ENCODE measurements around the gene CRNN. TPM values are rescaled to one million over a fixed set of nuclear protein-coding genes. Genes with fewer than 3 reads are reported as not detected.

The CRNN gene
- total RNA-seq (not detected), polyA plus RNA-seq (1 to 10 TPM in 2 of 3 donors, not detected in 1; 1.0 to 2.1 TPM)
- long read RNA-seq, donor 1 = 0 reads
- long read RNA-seq, donor 2 = 0 reads
- long read RNA-seq, donor 3 = 0 reads
- long read RNA-seq, donor 4 = 0 reads
- long read RNA-seq, donor 5 = 0 reads
- long read RNA-seq, donor 6 = 0 reads
- long read RNA-seq, donor 7 = 0 reads
- long read RNA-seq, donor 8 = 0 reads
- long read RNA-seq, donor 9 = 0 reads
- long read RNA-seq, donor 10 = 0 reads

DNA sequence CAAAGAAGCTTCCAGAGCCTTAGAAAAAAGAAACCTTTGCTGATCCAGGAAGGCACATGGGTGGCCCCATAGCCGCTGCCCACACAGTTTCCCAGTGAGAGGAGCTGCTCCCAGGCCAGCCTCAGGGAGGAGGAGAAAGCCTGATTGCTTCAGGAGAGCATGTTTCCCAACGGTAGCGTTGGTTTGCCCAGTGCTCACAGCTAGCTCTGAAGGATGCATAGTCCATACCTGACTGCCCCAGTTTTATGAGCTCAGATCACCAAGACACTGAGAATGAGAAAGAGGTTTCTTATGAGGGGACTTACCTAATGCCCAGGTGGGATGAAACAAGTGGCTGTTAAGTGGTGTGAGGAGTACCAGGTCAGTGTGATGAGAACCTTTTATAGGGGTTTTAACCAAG is at the start of gene CRNN:
Gene CRNN, minus strand, starts transcription at position 355 of the 400 bp plus-strand sequence. CDS start 2,030 bp downstream, outside the sequence.
- no peak for TF ChIP-seq POLR2A (IDR thresholded peaks at IDR 0.05)
- TF ChIP-seq, protein P1, sequence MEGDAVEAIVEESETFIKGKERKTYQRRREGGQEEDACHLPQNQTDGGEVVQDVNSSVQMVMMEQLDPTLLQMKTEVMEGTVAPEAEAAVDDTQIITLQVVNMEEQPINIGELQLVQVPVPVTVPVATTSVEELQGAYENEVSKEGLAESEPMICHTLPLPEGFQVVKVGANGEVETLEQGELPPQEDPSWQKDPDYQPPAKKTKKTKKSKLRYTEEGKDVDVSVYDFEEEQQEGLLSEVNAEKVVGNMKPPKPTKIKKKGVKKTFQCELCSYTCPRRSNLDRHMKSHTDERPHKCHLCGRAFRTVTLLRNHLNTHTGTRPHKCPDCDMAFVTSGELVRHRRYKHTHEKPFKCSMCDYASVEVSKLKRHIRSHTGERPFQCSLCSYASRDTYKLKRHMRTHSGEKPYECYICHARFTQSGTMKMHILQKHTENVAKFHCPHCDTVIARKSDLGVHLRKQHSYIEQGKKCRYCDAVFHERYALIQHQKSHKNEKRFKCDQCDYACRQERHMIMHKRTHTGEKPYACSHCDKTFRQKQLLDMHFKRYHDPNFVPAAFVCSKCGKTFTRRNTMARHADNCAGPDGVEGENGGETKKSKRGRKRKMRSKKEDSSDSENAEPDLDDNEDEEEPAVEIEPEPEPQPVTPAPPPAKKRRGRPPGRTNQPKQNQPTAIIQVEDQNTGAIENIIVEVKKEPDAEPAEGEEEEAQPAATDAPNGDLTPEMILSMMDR (IDR thresholded peaks at IDR 0.05) = no peak
- H3K4me1 ChIP-seq (replicated peaks in 1 of 2) = no peaks in the 10 kb centered on the region
- H3K4me3 ChIP-seq = no peak within 1 kb of the TSS
- H3K36me3 ChIP-seq (replicated peaks in 1 of 2) = no peaks in the 10 kb centered on the region
- no peaks in the 10 kb centered on the region for H3K27me3 ChIP-seq
- 67 to 88% (median 85%) methylated on average over 3 of the region's 3 CpGs for WGBS, 4 donors
- H3K9me3 ChIP-seq (replicated peaks in 1 of 3) = no peaks in the 10 kb centered on the region
- H3K27ac ChIP-seq = no peak within 1 kb of the TSS
- no peak for DNase-seq
- intact Hi-C loops (cut with DNase I) = no loop called here

DNA sequence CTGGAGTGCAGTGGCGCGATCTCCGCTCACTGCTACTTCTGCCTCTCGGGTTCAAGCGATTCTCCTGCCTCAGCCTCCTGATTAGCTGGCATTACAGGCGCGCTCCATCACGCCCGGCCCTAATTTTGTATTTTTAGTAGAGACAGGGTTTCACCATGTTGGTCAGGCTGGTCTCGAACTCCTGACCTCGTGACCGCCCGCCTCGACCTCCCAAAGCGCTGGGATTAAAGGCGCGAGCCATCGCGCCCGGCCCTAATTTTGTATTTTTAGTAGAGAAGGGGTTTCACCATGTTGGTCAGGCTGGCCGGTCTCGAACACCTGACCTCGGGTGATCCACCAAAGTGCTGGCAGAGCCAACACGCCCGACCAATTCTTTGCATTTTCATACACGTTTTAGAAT is 48.6 kb upstream of the CRNN start:
- TF ChIP-seq POLR2A (IDR thresholded peaks at IDR 0.05) = no peak
- TF ChIP-seq, protein P1 (IDR thresholded peaks at IDR 0.05) = no peak

GRCh38 chr1:152461544-152461943 is 47.5 kb upstream of the CRNN start:
- no peaks in the 10 kb centered on the region for H3K36me3 ChIP-seq (replicated peaks in 1 of 2)
- DNase-seq = peak; percentile 35 to 74 (median 57)
- intact Hi-C loops (cut with DNase I) = no loop called here
- no peaks in the 10 kb centered on the region for H3K9me3 ChIP-seq (replicated peaks in 1 of 3)
- WGBS, 4 donors = 7 to 12% (median 7%) methylated on average over 6 of the region's 6 CpGs
- H3K4me1 ChIP-seq (replicated peaks in 1 of 2) = peaks cover 0 to 6% of the 10 kb centered on the region in 2 donors
- TF ChIP-seq, protein P1 (IDR thresholded peaks at IDR 0.05) = peak; percentile 50 to 64 (median 59)
- TF ChIP-seq POLR2A (IDR thresholded peaks at IDR 0.05) = no peak
- H3K27me3 ChIP-seq = no peaks in the 10 kb centered on the region
- H3K27ac ChIP-seq = no peak overlapping the region
- no peak overlapping the region for H3K4me3 ChIP-seq

More for the DNA sequence above, 48.6 kb upstream of the CRNN start:
- DNase-seq = no peak
- H3K4me1 ChIP-seq (replicated peaks in 1 of 2) = peaks cover 0 to 6% of the 10 kb centered on the region in 2 donors
- H3K4me3 ChIP-seq = no peak overlapping the region
- no peaks in the 10 kb centered on the region for H3K36me3 ChIP-seq (replicated peaks in 1 of 2)
- intact Hi-C loops (cut with DNase I) = no loop called here
- H3K27me3 ChIP-seq = no peaks in the 10 kb centered on the region
- WGBS, 4 donors = 87 to 94% (median 92%) methylated on average over 26 of the region's 26 CpGs
- no peak overlapping the region for H3K27ac ChIP-seq
- H3K9me3 ChIP-seq (replicated peaks in 1 of 3) = no peaks in the 10 kb centered on the region

- no peaks in the 10 kb centered on the region for H3K27me3 ChIP-seq
- H3K27ac ChIP-seq = no peak overlapping the region
- 39 to 45% (median 44%) methylated on average over 3 of the region's 3 CpGs for whole genome bisulfite sequencing, 4 donors
- H3K4me1 ChIP-seq (replicated peaks in 1 of 2) = peaks cover 0 to 6% of the 10 kb centered on the region in 2 donors
- no peak for DNase-seq
- no peak overlapping the region for H3K4me3 ChIP-seq
- intact Hi-C loops (cut with DNase I) = no loop called here
- TF ChIP-seq, protein P1 (IDR thresholded peaks at IDR 0.05) = no peak
- no peak for TF ChIP-seq POLR2A (IDR thresholded peaks at IDR 0.05)
- H3K9me3 ChIP-seq (replicated peaks in 1 of 3) = no peaks in the 10 kb centered on the region
- no peaks in the 10 kb centered on the region for H3K36me3 ChIP-seq (replicated peaks in 1 of 2)
Measured at GRCh38 chr1:152460529-152460899, 46.5 kb upstream of the CRNN start.
